OCI-LY7 (cell line): ENCODE data around the gene C3. TPM values are rescaled to one million over a fixed set of nuclear protein-coding genes. Genes with fewer than 3 reads are reported as not detected.

Experiments
- BruUV-seq: library from RNA; stranded (reverse); fragments of 400-500 nt; replicated peaks from 2 replicates; lab custom pipeline; 2021; lab: Mats Ljungman, UMichigan
- CTCF ChIA-PET: fragments of 300-600 bp; sonication (Branson Sonifier 250); formaldehyde crosslinking; loops from one replicate; lab custom pipeline; 2022; ENCODE audit warnings: antibody characterized with exemption; ENCODE audit not compliant: unreplicated experiment; lab: Charles Lee
- POLR2A ChIA-PET: fragments of 300-600 bp; sonication (Branson Sonifier 250); formaldehyde crosslinking; loops from one replicate; lab custom pipeline; 2022; ENCODE audit warnings: antibody characterized with exemption; lab: Charles Lee
- DNase-seq: peaks from one replicate; pipeline ENCODE4 v3.0.0-alpha.2; 2015; ENCODE audit warnings: low spot score
- H2AFZ ChIP-seq: fragments of 200-600 bp; sonication (generic), shearing (Covaris generic); 2 replicates; pipeline ENCODE4 v1.6.1; 2014; ENCODE audit warnings: mild to moderate bottlenecking, antibody characterized with exemption, low read length, moderate library complexity
- H3K27ac ChIP-seq: fragments of 200-600 bp; sonication (generic); 2 replicates; pipeline ENCODE4 v1.5.1; 2014; ENCODE audit warnings: mixed run types, low read depth, mild to moderate bottlenecking, moderate library complexity, low read length, inconsistent platforms; ENCODE audit not compliant: poor library complexity, severe bottlenecking
- H3K36me3 ChIP-seq: fragments of 200-600 bp; sonication (generic); 2 replicates; pipeline ENCODE4 v1.6.1; 2014; ENCODE audit warnings: mild to moderate bottlenecking, antibody characterized with exemption, low read length, moderate library complexity, mixed read lengths; ENCODE audit not compliant: insufficient read depth
- H3K4me1 ChIP-seq: fragments of 200-600 bp; sonication (generic); 2 replicates; pipeline ENCODE4 v1.5.1; 2014; ENCODE audit warnings: mild to moderate bottlenecking, low read length; ENCODE audit not compliant: insufficient read depth, poor library complexity, severe bottlenecking
- H3K4me2 ChIP-seq: fragments of 200-600 bp; sonication (generic); 2 replicates; pipeline ENCODE4 v1.6.1; 2014; ENCODE audit warnings: mild to moderate bottlenecking, low read length
- H3K4me3 ChIP-seq: fragments of 200-600 bp; sonication (generic); 2 replicates; pipeline ENCODE4 v1.5.1; 2014; ENCODE audit warnings: mild to moderate bottlenecking, low read depth, low read length; ENCODE audit not compliant: poor library complexity, severe bottlenecking
- H3K79me2 ChIP-seq: fragments of 200-600 bp; sonication (generic); 2 replicates; pipeline ENCODE4 v1.6.1; 2016; ENCODE audit warnings: low read depth, mild to moderate bottlenecking, low read length, moderate library complexity, mixed read lengths; ENCODE audit not compliant: insufficient read depth
- H3K9me2 ChIP-seq: fragments of 200-600 bp; sonication (generic); 2 replicates; pipeline ENCODE4 v1.6.1; 2016; ENCODE audit warnings: mild to moderate bottlenecking, low read length, mixed read lengths; ENCODE audit not compliant: insufficient read depth
- H3K9me3 ChIP-seq: fragments of 200-600 bp; sonication (generic); 2 replicates; pipeline ENCODE4 v1.6.1; 2014; ENCODE audit warnings: mild to moderate bottlenecking, mixed run types, low read length, mixed read lengths
- H4K20me1 ChIP-seq: fragments of 200-600 bp; sonication (generic); 2 replicates; pipeline ENCODE4 v1.6.1; 2014; ENCODE audit warnings: mild to moderate bottlenecking, antibody characterized with exemption, low read length, moderate library complexity, mixed read lengths; ENCODE audit not compliant: insufficient read depth
- CTCF ChIP-seq: fragments of 200-600 bp; sonication (generic); conservative IDR thresholded peaks from 2 replicates; pipeline ENCODE4 v1.5.1; 2014; ENCODE audit warnings: mild to moderate bottlenecking, antibody characterized with exemption, low read length, moderate library complexity, mixed read lengths
- EZH2phosphoT487 ChIP-seq: fragments of 200-600 bp; sonication (generic); IDR thresholded peaks from 2 replicates; pipeline ENCODE4 v1.6.1; 2018; ENCODE audit warnings: low read depth, borderline replicate concordance, mild to moderate bottlenecking, mixed run types, antibody characterized with exemption, low read length, moderate library complexity, mixed read lengths
- intact Hi-C: fragments of 100-400 bp; cut with micrococcal nuclease; formaldehyde crosslinking; loops from one replicate; pipeline ENCODE4 v1.10.0; 2022; ENCODE audit not compliant: unreplicated experiment
- total RNA-seq, 2 experiments: library from RNA; depleted of rRNA in 1 of 2; stranded (reverse); fragments of >200 nt in 1 of 2; shearing (Covaris generic) in 1 of 2; gene quantifications; 2 replicates each; pipeline ENCODE4 v1.2.3, GENCODE V29; 2014 to 2022

Gene C3
- total RNA-seq, 2 experiments from 2014 or later = 0.13 TPM; not detected in 1

- H2AFZ ChIP-seq = no peak overlapping the region
- intact Hi-C loops = no loop called here
- no peak overlapping the region for H3K27ac ChIP-seq
- H3K9me3 ChIP-seq = no peaks in the 10 kb centered on the region
- H3K4me2 ChIP-seq = no peak overlapping the region
- H3K4me3 ChIP-seq = no peak overlapping the region
- no peaks in the 10 kb centered on the region for H3K36me3 ChIP-seq
- DNase-seq = no peak
- BruUV-seq = no TSS peak
- CTCF ChIA-PET = no interaction called here
- H3K79me2 ChIP-seq = no peaks in the 10 kb centered on the region
- POLR2A ChIA-PET = interaction anchor here (0.6 kb wide), 2 partner anchors 1064 to 1919 kb away, joined by 3 read pairs; no protein-coding TSS in a partner anchor
- H4K20me1 ChIP-seq = no peaks in the 10 kb centered on the region
- TF ChIP-seq CTCF (no peak), EZH2phosphoT487 (no peak)
- H3K4me1 ChIP-seq = peaks cover 7% of the 10 kb centered on the region
- no peaks in the 10 kb centered on the region for H3K9me2 ChIP-seq
These were observed 67.7 kb downstream of the C3 start for GRCh38 chr19:6652805-6653094.

- Histone ChIP-seq H3K4me3 (no peak overlapping the region), H3K36me3 (no peaks in the 10 kb centered on the region), H3K79me2 (no peaks in the 10 kb centered on the region), H3K4me2 (no peak overlapping the region), H4K20me1 (no peaks in the 10 kb centered on the region), H3K27ac (no peak overlapping the region), H3K9me3 (no peaks in the 10 kb centered on the region), H2AFZ (no peak overlapping the region), H3K4me1 (peaks cover 7% of the 10 kb centered on the region), H3K9me2 (no peaks in the 10 kb centered on the region)
- intact Hi-C loops = no loop called here
- POLR2A ChIA-PET = interaction anchor here (0.6 kb wide), 1 partner anchor 1065 kb away, joined by 3 read pairs; no protein-coding TSS in a partner anchor
- BruUV-seq = no TSS peak
- no peak for DNase-seq
- CTCF ChIA-PET = no interaction called here
- TF ChIP-seq CTCF (no peak), EZH2phosphoT487 (no peak)
These were observed 68.3 kb downstream of the C3 start for GRCh38 chr19:6651965-6652804.

- ChIA-PET CTCF (no interaction called here), POLR2A (no interaction called here)
- no peaks in the 10 kb centered on the region for H3K9me2 ChIP-seq
- intact Hi-C loops = no loop called here
- H3K4me2 ChIP-seq = no peak overlapping the region
- no peaks in the 10 kb centered on the region for H3K9me3 ChIP-seq
- H3K4me1 ChIP-seq = peaks cover under 1% of the 10 kb centered on the region
- H2AFZ ChIP-seq = no peak overlapping the region
- no peaks in the 10 kb centered on the region for H3K79me2 ChIP-seq
- BruUV-seq = no TSS peak
- H3K4me3 ChIP-seq = no peak overlapping the region
- H3K36me3 ChIP-seq = no peaks in the 10 kb centered on the region
- H4K20me1 ChIP-seq = no peaks in the 10 kb centered on the region
- DNase-seq = no peak
- TF ChIP-seq EZH2phosphoT487 (no peak), CTCF (no peak)
- no peak overlapping the region for H3K27ac ChIP-seq
These were observed 71.3 kb downstream of the C3 start for GRCh38 chr19:6649185-6649584.
